Brain microvascular endothelial cell (primary cell): ENCODE measurements around the gene LRBA.

ENCODE experiments used
- DNase-seq: peaks from one replicate; pipeline ENCODE4 v3.0.0-alpha.2; 2020
- H3K27ac ChIP-seq: fragments of 250-450 bp; sonication (Bioruptor Pico); 2 replicates; pipeline ENCODE4 v1.5.1; 2020; ENCODE audit warnings: mild to moderate bottlenecking, moderate library complexity
- H3K27me3 ChIP-seq: fragments of 250-450 bp; sonication (Bioruptor Pico); replicated peaks from 2 replicates; pipeline ENCODE4 v1.5.1; 2020; ENCODE audit warnings: mild to moderate bottlenecking
- H3K36me3 ChIP-seq: fragments of 250-450 bp; sonication (Bioruptor Pico); replicated peaks from 2 replicates; pipeline ENCODE4 v1.5.1; 2020; ENCODE audit warnings: mild to moderate bottlenecking
- H3K4me3 ChIP-seq: 2 replicates; pipeline ENCODE4 v1.5.1; 2011; ENCODE audit warnings: low read depth, mild to moderate bottlenecking, control low read depth, low read length, moderate library complexity
- in situ Hi-C: cut with HindIII; loops from 2 replicates; pipeline ENCODE4 v1.10.0; 2017; ENCODE audit warnings: low sequenced_read_pairs, low pct_ligation_motif_present
- TF ChIP-seq, protein P1 (sequence below): IDR thresholded peaks from 2 replicates; pipeline ENCODE4 v1.5.1; 2011; ENCODE audit warnings: low read depth, mild to moderate bottlenecking, moderate library complexity, low read length, control low read depth, inconsistent platforms; ENCODE audit errors: missing control alignments

Gene LRBA

DNA sequence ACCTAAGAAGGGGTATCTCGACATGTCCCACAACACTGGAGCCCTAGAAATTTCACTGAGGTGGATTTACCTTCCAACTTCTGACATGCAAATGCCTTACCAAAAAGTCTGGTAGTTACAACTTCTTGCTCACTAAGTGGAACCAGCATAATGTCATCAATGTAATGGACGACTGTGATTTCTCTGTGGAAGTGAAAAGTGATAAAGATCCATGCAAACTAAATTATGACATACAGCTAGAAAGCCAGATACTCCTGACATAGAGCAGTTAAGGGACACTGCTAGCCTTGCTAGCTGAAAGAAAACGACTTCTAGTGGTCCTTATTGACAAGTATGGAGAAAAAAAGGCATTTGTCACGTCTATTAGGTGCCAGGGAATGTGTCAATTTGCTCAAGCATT, 242.1 kb downstream of the LRBA start:
- H3K27ac ChIP-seq, result no peak overlapping the region
- no peaks in the 10 kb centered on the region for H3K27me3 ChIP-seq
- TF ChIP-seq, protein P1, sequence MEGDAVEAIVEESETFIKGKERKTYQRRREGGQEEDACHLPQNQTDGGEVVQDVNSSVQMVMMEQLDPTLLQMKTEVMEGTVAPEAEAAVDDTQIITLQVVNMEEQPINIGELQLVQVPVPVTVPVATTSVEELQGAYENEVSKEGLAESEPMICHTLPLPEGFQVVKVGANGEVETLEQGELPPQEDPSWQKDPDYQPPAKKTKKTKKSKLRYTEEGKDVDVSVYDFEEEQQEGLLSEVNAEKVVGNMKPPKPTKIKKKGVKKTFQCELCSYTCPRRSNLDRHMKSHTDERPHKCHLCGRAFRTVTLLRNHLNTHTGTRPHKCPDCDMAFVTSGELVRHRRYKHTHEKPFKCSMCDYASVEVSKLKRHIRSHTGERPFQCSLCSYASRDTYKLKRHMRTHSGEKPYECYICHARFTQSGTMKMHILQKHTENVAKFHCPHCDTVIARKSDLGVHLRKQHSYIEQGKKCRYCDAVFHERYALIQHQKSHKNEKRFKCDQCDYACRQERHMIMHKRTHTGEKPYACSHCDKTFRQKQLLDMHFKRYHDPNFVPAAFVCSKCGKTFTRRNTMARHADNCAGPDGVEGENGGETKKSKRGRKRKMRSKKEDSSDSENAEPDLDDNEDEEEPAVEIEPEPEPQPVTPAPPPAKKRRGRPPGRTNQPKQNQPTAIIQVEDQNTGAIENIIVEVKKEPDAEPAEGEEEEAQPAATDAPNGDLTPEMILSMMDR, result no peak
- in situ Hi-C loops, result no loop called here
- no peak overlapping the region for H3K4me3 ChIP-seq
- no peak for DNase-seq
- no peaks in the 10 kb centered on the region for H3K36me3 ChIP-seq

DNA sequence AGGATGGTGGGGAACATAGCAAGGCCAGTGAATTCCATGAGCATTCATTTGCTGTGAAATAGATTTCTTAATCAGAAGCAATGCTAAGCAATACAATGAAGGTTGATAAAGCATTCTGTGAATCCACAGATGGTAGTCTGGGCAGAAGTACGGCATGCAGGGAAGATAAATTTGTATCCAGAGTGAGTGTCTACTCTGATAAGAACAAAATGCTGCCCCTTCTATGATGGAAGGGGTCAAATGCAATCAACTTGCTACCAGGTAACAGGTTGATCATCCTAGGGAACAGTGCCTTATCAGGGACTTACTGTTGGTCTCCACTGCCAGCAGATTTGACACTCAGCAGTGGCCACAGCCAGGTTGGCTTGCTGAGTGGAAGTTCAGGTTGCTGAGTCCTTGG, 243.7 kb downstream of the LRBA start:
- no peaks in the 10 kb centered on the region for H3K36me3 ChIP-seq
- TF ChIP-seq, protein P1, result no peak
- no peak for DNase-seq

DNA sequence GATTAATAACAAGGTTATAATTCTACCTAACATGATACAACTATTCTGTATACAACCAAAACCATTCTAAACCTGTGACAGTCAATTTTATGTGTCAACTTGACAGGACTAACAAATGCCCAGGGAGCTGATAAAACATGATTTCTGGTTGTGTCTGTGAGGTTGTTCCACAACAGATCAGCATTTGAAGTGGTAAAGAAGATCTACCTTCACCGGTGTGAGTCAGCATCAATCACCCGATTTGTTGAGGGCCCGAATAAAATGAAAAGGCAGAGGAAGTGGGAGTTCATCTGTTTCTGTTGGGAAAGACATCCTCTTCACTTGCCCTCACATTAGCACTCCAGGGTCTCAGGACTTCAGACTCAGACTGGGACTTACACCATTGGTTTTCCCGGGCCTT, 245.2 kb downstream of the LRBA start:
- TF ChIP-seq, protein P1, result no peak
- peak; percentile 15 for DNase-seq
- H3K27me3 ChIP-seq, result no peaks in the 10 kb centered on the region
- in situ Hi-C loops, result no loop called here
- no peaks in the 10 kb centered on the region for H3K36me3 ChIP-seq
- no peak overlapping the region for H3K4me3 ChIP-seq
- H3K27ac ChIP-seq, result peak overlapping the region; percentile 34

More for the DNA sequence above, 243.7 kb downstream of the LRBA start:
- H3K27me3 ChIP-seq, result no peaks in the 10 kb centered on the region
- H3K27ac ChIP-seq, result no peak overlapping the region
- no peak overlapping the region for H3K4me3 ChIP-seq
- in situ Hi-C loops, result no loop called here

DNA sequence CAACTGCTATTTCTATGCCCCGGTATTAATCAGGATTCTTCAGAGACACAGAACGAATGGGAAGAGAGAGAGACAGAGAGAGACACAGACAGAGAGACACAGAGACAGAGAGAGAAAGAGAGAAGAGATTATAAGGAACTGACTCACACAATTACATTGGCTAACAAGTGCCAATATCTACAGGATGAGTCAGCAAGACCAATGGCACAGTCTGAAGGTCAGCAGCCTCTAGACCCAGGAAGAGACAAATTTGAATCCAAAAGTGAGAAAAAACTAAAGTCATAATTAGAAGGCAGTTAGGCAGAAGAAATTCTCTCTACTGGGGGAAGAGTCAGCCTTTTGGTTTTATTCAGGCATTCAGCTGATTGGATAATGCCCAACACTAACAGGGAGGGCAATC, 245.8 kb downstream of the LRBA start:
- TF ChIP-seq, protein P1, result no peak
- Histone ChIP-seq H3K36me3 (no peaks in the 10 kb centered on the region), H3K4me3 (no peak overlapping the region), H3K27ac (peak overlapping the region; percentile 34), H3K27me3 (no peaks in the 10 kb centered on the region)
- in situ Hi-C loops, result no loop called here
- peak; percentile 62 for DNase-seq

DNA sequence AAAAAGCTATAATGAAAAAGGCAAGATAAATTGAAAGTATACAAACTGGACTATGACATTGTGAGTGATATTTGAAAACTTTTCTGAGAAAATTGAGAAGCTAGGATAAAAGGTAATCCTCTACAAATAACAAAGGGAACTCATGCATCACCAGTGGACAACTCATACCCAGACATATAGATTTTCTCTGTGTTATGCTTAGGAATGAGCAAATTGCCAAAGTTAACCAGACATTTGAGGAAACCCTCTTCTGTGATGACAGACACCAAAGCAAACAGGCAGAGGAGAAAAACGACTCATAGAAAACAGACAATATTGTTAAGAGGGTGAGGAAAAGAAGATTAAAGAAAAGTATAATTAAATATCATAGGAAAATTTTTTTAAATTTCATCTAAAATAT, 246.6 kb downstream of the LRBA start:
- Histone ChIP-seq H3K27ac (no peak overlapping the region), H3K27me3 (no peaks in the 10 kb centered on the region), H3K36me3 (no peaks in the 10 kb centered on the region), H3K4me3 (no peak overlapping the region)
- no peak for DNase-seq
- TF ChIP-seq, protein P1, result no peak
- in situ Hi-C loops, result no loop called here

DNA sequence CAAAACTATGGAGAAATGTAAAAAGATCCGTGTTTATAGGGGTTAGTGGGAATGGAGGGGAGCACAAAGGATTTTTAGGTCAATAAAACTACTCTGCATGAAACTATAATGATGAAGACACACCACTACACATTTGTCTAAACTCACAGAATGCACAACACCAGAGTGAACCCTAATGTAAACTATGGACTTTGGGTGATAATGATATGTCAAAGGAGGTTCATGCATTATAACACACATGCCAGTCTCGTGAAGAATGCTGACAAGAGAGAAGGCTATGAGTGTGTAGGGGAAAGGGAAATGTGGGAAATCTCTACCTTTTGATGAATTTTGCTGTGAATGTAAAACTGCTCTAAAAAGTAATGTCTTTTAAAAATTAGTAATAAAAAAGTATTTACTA, 249.9 kb downstream of the LRBA start:
- H3K36me3 ChIP-seq, result no peaks in the 10 kb centered on the region
- in situ Hi-C loops, result no loop called here
- no peaks in the 10 kb centered on the region for H3K27me3 ChIP-seq
- no peak for DNase-seq
- H3K4me3 ChIP-seq, result no peak overlapping the region
- TF ChIP-seq, protein P1, result no peak
- H3K27ac ChIP-seq, result no peak overlapping the region
